SK-N-MC (cell line): ENCODE results near the gene SPIRE2.
"Not testable (repeated sequence)": the region's sequence is repeated elsewhere in the genome, so short reads cannot be mapped to it uniquely, and the experiment has no call there.

Experiments
- DNase-seq: peaks from one replicate; pipeline ENCODE4 v3.0.0-alpha.2; 2011; ENCODE audit warnings: low read depth, low spot score
- H3K27ac ChIP-seq: fragments of 200-600 bp; sonication (generic); 2 replicates; pipeline ENCODE4 v1.5.1; 2016; ENCODE audit warnings: mixed run types
- H3K36me3 ChIP-seq: fragments of 200-600 bp; sonication (generic); 2 replicates; pipeline ENCODE4 v1.6.1; 2017; ENCODE audit warnings: antibody characterized with exemption, low read length, mixed read lengths; ENCODE audit not compliant: insufficient read depth
- H3K4me3 ChIP-seq: fragments of 200-600 bp; sonication (generic); 2 replicates; pipeline ENCODE4 v1.5.1; 2016
- H3K9ac ChIP-seq: fragments of 200-600 bp; sonication (generic); 2 replicates; pipeline ENCODE4 v1.8.0; 2017; ENCODE audit warnings: mixed run types, mixed read lengths; ENCODE audit not compliant: insufficient read length
- H3K9me3 ChIP-seq: fragments of 200-600 bp; sonication (generic); 2 replicates; pipeline ENCODE4 v1.6.1; 2017; ENCODE audit warnings: low read depth, mild to moderate bottlenecking, antibody characterized with exemption, low read length, moderate library complexity, mixed read lengths
- EZH2 ChIP-seq: fragments of 200-600 bp; sonication (generic); IDR thresholded peaks from one replicate; pipeline ENCODE4 v1.6.1; 2017; ENCODE audit warnings: antibody characterized with exemption
- FOXP2 ChIP-seq: optimal IDR thresholded peaks from 2 replicates; pipeline ENCODE3; 2011; ENCODE audit warnings: mild to moderate bottlenecking, moderate library complexity; ENCODE audit not compliant: insufficient read depth; ENCODE audit errors: extremely low read length, control extremely low read depth
- POLR2AphosphoS5 ChIP-seq: IDR thresholded peaks from 2 replicates; pipeline ENCODE4 v1.6.1; 2012; ENCODE audit warnings: mild to moderate bottlenecking, low read depth, low read length, borderline replicate concordance

Gene SPIRE2

GRCh38 chr16:89786474-89787364, 41.6 kb upstream of the SPIRE2 start:
- TF ChIP-seq EZH2 (no peak), FOXP2 (no peak), POLR2AphosphoS5 (no peak)
- H3K4me3 ChIP-seq: no peak overlapping the region
- H3K9ac ChIP-seq: no peak overlapping the region
- H3K9me3 ChIP-seq: no peaks in the 10 kb centered on the region
- peaks cover 19% of the 10 kb centered on the region; the same call in 1 of the 2 replicates for H3K36me3 ChIP-seq
- no peak overlapping the region for H3K27ac ChIP-seq
- no peak for DNase-seq

DNA sequence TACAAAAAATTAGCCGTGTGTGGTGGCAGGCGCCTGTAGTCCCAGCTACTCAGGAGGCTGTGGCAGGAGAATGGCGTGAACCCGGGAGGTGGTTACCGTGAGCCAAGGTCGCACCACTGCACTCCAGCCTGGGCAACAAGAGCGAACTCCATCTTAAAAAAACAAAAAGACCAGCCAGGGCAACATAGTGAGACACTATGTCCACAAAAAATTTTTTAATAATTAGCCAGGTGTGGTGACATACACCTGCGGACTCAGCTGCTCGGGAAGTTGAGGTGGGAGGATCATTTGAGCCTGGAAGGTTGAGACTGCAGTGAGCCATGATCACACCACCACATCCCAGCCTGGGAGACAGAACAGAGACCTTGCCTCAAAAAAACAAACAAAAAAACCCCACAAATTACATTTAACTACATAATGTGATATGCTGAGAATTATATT, 40.9 kb upstream of the SPIRE2 start:
- H3K27ac ChIP-seq: no peak overlapping the region
- peaks cover 19% of the 10 kb centered on the region; the same call in 1 of the 2 replicates for H3K36me3 ChIP-seq
- no peak overlapping the region for H3K9ac ChIP-seq
- no peaks in the 10 kb centered on the region for H3K9me3 ChIP-seq
- no peak overlapping the region for H3K4me3 ChIP-seq
- TF ChIP-seq POLR2AphosphoS5 (no peak), EZH2 (no peak), FOXP2 (no peak)
- DNase-seq: no peak

DNA sequence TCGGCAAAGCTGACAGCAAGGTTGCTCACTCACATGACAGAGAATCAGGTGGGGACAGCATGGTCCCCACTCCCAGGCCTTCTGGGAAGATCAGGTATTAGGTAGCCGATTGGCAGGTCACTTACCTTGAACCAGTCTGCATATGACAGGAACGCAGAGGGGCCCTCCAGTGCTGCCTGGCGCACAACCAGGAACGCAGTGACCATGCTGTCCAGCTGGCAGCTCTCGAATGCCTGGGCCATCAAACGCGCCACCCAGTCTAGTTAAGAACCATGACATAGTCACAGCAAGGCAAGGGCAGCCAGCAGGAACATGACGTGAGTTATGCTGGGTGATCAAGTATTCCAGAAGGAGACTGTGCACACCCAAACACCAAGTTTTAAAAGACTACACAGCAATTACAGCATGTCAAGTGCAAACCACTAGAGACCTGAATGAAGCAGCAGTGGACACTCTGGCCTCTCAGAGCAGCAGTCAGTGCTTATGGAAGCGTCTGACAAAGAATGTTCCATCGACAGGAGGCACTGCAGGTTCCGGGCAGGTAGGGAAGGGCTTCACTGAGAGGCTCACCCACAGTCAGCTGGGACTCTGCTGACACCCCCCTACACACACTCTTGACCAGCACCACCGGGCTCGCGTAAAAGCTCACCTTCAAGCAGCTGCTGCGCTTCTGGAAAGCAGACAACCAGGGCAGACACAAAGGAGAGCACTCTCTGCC, 36.8 kb upstream of the SPIRE2 start:
- no peak for DNase-seq
- Histone ChIP-seq H3K36me3 (peaks cover 24% of the 10 kb centered on the region; the same call in 1 of the 2 replicates), H3K27ac (no peak overlapping the region)

DNA sequence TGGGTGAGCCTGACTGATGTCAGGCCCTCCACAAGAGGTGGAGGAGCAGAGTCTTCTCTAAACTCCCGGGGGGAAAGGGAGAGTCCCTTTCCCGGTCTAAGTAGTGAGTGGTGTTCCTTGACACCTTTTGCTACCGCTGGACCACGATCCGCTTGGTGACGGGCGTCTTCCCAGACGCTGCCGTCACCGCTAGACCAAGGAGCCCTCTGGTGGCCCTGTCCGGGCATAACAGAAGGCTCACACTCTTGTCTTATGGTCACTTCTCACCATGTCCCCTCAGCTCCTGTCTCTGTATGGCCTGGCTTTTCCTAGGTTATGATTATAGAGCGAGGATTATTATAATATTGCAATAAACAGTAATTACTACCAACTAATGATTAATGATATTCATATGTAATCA, 35.2 kb upstream of the SPIRE2 start:
- H3K4me3 ChIP-seq, H3K9ac ChIP-seq, H3K9me3 ChIP-seq, DNase-seq, H3K27ac ChIP-seq: not testable (repeated sequence)
- peaks cover 24% of the 10 kb centered on the region; the same call in 1 of the 2 replicates for H3K36me3 ChIP-seq

More for the DNA sequence above, 36.8 kb upstream of the SPIRE2 start:
- Histone ChIP-seq H3K4me3 (no peak overlapping the region), H3K9ac (no peak overlapping the region), H3K9me3 (no peaks in the 10 kb centered on the region)
- no peak for TF ChIP-seq EZH2
- TF ChIP-seq POLR2AphosphoS5: no peak
- TF ChIP-seq FOXP2: no peak

DNA sequence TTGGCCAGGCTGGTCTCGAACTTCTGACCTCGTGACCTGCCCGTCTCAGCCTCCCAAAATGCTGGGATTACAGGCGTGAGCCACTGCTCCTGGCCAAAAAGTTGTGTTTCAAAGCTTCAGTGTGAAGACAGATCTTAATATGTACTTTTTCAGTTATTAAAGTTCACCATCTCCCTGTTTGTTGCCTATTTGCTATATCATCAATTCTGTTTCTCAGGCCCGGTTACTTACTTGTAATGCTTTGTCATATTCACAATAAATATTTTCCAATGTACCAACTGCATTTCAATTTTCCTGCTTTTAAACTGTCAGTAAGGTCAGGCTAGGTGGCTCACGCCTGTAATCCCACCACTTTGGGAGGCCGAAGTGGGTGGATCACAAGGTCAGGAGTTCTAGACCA, 34.3 kb upstream of the SPIRE2 start:
- H3K9me3 ChIP-seq: no peaks in the 10 kb centered on the region
- no peak overlapping the region for H3K9ac ChIP-seq
- no peak overlapping the region for H3K4me3 ChIP-seq
- TF ChIP-seq FOXP2 (no peak), EZH2 (no peak), POLR2AphosphoS5 (no peak)
- peaks cover 22% of the 10 kb centered on the region; the same call in 1 of the 2 replicates for H3K36me3 ChIP-seq
- no peak overlapping the region for H3K27ac ChIP-seq
- DNase-seq: no peak

DNA sequence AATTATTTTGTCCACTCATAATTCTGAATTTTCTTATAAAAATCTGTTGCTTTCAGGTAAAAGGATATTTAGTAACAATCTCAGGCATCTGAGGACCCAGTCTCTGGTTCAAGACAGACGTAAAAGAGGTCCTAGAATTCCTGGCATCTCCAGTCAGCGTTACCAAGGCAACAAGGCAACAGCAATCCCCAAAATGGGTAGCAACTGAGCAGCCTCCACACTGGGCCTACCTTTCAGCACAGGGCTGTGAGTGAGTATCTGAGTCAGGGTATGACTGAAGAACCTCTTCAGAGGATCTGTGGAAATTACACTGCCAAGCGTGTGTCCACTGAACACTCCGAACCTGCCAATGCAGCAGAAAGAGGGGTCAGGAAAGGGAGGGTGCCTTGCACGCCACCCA, 32.6 kb upstream of the SPIRE2 start:
- Histone ChIP-seq H3K36me3 (peaks cover 24% of the 10 kb centered on the region; the same call in 1 of the 2 replicates), H3K27ac (no peak overlapping the region), H3K9me3 (no peaks in the 10 kb centered on the region), H3K4me3 (no peak overlapping the region), H3K9ac (no peak overlapping the region)
- TF ChIP-seq FOXP2: no peak
- no peak for TF ChIP-seq POLR2AphosphoS5
- TF ChIP-seq EZH2: no peak
- DNase-seq: no peak

- TF ChIP-seq POLR2AphosphoS5: no peak
- no peak for TF ChIP-seq FOXP2
- no peak for TF ChIP-seq EZH2
- no peaks in the 10 kb centered on the region for H3K9me3 ChIP-seq
- H3K27ac ChIP-seq: no peak overlapping the region
- H3K36me3 ChIP-seq: peaks cover 20% of the 10 kb centered on the region; the same call in 1 of the 2 replicates
- no peak overlapping the region for H3K4me3 ChIP-seq
- H3K9ac ChIP-seq: no peak overlapping the region
- no peak for DNase-seq
These were observed 32.2 kb upstream of the SPIRE2 start for GRCh38 chr16:89796104-89796503.

DNA sequence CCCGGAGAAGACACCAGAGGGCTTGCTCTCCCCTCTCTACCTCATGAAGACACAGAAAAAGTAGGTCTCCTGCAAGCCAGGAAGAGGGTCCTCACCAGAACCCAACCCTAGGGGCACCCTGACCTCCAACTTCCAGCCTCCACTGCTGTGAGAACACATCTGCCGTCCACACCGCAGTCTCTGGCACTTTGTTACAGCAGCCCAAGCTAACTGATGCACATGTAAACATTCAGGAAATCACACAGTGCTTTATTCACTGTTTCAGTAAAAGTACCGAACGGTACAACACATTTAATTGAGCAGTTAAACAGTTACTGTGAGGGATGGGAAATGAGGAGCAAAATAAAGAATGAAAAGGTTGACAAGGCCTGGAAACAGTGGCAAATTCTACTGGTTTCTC, 30.1 kb upstream of the SPIRE2 start:
- H3K9ac ChIP-seq: no peak overlapping the region
- H3K36me3 ChIP-seq: peaks cover 20% of the 10 kb centered on the region; the same call in 1 of the 2 replicates
- H3K27ac ChIP-seq: no peak overlapping the region
- TF ChIP-seq FOXP2 (no peak), EZH2 (no peak), POLR2AphosphoS5 (no peak)
- H3K9me3 ChIP-seq: no peaks in the 10 kb centered on the region
- no peak for DNase-seq
- no peak overlapping the region for H3K4me3 ChIP-seq
